GM19397 (cell line): Measurements from ENCODE around the gene MIA2.
"Not testable (repeated sequence)": the region's sequence is repeated elsewhere in the genome, so short reads cannot be mapped to it uniquely, and the experiment has no call there.

ENCODE experiments used
- ATAC-seq: cut with Tn5 transposase; IDR thresholded peaks from one replicate; pipeline ENCODE4 v1.9.1; 2021; ENCODE audit warnings: mild to moderate bottlenecking, moderate library complexity; ENCODE audit not compliant: unreplicated experiment

MIA2 gene

GRCh38 chr14:39324097-39324496 lies 90.4 kb downstream of the MIA2 start:
- no peak for ATAC-seq

DNA sequence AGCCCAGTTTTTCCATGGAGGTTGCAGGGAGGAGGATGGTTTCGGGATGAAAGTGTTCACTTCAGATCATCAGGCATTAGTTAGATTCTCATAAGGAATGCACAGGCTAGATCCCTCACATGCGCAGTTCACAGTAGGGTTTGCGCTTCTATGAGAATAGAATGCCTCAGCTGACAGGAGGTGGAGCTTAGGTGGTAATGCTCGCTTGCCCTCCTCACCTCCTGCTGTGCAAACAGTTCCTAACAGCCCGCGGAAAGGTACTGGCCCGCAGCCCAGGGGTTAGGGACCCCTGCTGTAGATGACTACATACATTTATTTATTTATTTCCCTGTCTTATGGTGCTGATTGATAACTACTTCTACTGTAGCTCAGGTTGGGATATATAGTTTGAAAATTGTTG lies 105.3 kb downstream of the MIA2 start:
- no peak for ATAC-seq

DNA sequence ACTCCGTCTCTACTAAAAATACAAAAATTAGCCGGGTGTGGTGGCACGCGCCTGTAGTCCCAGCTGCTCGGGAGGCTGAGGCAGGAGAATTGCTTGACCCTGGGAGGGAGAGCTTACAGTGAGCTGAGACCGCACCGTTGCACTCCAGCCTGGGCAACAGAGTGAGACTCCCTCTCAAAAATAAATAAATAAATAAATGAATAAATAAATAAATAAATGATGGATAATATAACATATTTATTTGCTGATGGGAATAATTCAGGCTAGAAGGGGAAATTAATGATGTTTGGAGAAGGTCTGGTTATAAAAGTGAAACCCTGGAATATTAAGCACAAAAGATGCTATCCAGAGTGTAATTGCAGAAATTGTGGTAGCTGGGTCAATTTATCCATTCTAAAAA lies 107.4 kb downstream of the MIA2 start:
- not testable (repeated sequence) for ATAC-seq

- no peak for ATAC-seq
Observed at GRCh38 chr14:39342768-39343167, 109.1 kb downstream of the MIA2 start.

DNA sequence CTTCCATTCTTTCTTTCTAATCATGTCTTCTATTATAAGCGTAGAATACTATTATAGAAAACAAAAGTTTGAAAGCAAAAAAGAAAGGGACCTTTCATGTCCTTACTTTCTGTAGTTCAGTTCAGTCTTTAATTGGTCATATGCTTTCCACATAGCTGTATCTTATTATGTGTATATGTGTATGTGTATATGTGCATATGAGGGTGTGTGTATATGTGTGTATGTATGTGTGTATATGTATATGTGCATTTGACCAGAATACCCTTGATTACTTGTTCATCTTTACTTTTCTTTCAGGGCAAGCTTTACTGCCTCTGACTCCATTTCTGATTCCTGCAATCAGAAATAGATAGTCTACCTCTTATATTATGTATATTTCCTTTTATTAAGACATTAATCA lies 109.9 kb downstream of the MIA2 start:
- ATAC-seq: no peak

DNA sequence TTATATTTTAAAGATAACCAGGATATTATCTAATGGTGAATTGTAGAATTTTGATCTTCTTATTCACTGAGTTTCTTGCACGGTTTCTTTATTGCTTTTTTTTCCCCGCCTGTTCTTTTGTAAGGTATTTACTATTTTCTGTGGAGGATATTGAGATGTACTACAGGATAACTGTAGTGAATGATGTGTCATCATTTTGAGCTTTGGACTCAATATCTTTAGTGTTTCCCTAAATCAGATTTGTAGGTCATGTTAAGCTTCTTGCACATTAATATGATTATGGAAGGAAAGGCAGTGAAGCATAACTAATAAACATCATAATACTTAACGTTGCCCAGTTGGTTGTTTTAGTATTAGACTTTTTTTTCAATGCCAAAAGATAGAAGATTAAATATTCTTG lies 117.2 kb downstream of the MIA2 start:
- no peak for ATAC-seq

DNA sequence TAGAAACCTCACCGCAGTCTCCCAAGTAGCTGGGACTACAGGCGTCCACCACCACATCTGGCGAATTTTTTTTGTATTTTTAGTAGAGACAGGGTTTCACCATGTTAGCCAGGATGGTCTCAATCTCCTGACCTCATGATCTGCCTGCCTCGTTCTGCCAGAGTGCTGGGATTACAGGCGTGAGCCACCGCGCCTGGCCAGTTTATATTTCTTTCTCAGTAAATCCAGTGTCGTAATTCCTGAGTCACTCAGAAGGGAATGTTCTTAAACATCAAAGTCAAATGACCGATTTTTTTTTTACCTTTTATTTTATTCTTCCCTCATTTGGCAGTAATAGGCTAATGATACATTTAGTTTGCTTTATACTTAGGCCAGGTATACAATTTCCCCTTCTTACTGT lies 118.0 kb downstream of the MIA2 start:
- ATAC-seq: no peak

- not testable (repeated sequence) for ATAC-seq
Observed at GRCh38 chr14:39359069-39359468, 125.4 kb downstream of the MIA2 start.

- no peak for ATAC-seq
Observed at GRCh38 chr14:39360316-39360715, 126.6 kb downstream of the MIA2 start.

DNA sequence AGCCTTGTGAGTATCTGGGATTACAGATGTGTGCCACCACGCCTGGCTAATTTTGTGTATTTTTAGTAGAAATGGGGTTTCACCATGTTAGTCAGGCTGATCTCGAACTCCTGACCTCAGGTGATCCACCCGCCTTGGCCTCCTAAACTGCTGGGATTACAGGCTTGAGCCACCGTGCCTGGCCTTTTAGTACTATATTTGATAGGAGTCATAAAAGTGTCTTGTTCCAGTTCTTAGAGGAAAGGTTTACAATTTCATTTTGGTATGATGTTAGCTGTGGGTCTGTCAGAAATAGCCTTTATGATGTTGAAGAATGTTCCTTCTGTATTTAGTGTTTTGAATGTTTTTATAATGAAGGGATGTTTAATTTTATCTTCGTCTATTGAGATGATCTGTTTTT lies 127.8 kb downstream of the MIA2 start:
- ATAC-seq: not testable (repeated sequence)

- no peak for ATAC-seq
Observed at GRCh38 chr14:39364509-39364908, 130.8 kb downstream of the MIA2 start.

DNA sequence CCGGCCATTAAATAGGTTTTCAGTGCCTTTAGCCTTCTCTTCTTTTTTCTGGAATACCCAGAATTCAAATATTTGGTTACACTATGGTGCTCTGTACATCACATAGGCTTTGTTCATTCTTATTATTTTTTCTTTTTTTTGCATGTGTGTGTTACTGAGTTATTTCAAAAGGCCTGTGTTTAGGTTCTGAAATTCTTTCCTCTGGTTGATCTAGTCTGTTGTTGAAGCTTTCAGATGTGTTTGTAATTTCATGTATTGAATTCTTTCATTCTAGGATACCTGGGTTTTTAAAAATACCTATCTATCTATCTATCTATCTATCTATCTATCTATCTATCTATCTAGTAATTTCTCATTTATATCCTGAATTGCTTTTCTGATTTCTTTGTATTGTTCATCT lies 131.6 kb downstream of the MIA2 start:
- no peak for ATAC-seq

DNA sequence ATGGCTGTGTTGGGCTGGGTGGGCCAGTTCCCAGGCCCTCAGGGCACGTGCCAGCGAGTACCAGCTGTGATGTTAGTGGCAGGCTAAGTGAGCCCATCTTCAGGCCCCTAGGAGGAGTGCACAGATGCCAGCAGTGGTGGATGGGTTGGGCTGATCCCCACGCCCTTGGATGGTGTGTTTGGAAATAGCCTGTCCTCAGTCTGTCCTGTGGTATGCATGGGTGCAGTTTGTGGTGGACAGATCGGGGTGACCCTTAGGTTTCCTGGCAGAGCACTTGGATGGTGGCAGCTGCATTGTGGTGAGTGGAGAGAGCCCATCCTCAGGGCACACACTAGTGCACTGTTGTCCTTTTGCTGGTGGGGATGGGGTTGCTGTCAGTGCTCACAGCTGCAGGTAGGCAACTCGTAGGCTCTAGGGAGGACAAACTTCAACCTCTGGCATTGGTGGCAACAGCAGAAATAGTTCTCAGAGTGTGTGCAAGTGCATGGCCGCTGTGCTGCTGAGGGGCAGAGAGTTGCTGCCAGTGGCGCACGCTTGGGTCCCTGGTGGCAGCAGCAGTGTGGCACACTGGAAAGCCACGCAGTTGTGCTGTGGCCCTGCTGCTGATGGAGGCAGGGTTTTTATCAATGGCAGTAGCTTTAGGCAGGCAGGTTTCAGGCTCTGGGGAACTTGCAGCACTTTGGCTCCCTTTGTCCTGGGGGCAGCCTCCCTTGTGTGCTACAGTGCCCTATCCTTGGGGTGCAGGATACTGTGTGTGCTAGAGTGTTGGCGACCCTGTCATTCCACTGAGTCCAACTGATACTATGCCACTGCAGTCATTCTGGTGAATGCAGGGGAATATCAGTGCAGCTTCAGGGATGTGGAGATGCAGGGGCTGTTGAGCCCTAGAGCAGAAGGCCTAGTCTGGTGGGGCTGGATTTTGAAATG lies 133.0 kb downstream of the MIA2 start:
- no peak for ATAC-seq

DNA sequence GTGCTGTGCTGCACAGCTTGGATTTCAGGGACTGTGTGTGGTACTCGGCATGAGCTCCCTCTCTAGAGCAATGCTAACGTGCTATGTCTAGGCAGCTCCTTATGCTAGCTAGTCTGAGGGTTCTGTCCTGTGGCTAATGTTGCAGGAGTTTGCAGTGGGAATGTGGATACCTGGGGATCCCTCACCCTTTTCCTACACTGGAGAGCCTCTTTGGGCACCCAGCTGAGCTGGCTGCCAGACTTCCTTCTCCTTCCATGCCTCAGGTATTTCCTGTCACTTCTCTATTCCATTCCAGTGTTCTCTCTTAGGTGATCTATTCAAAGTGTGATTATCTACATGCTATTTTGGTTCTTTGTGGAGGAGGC lies 133.7 kb downstream of the MIA2 start:
- no peak for ATAC-seq

DNA sequence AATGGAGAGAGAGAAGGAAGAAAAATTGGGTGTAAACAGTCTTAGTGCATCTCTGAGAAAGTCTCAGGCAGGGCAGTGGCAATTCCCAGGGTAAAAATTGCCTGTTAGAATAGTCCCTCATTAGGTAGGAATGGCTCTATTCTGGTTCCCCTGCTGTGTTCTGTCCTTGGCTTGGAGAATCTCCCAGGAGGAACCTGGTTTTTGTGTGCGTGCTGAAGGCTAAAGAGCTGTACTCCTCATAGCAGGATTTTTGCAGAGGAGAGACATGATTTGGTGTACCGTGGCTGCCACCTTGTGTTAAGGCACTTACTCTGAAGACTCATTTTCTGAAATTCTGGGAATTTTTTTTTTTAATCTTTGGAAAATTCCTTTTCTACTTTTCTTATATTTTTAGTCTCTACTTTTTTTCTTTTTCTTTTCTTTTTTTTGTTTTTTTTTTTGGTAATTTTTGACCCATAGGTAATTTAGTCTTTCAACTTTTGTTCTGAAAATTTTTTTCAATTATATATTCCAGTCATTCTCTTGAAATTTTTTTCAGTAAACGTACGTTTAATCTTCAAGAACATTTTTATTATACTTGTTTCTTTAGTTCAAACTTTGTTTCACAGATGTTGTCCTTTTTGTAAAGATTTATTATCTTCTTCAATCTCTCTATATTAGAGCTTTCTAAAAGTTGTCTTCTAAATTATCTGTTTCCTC lies 134.7 kb downstream of the MIA2 start:
- ATAC-seq: no peak

DNA sequence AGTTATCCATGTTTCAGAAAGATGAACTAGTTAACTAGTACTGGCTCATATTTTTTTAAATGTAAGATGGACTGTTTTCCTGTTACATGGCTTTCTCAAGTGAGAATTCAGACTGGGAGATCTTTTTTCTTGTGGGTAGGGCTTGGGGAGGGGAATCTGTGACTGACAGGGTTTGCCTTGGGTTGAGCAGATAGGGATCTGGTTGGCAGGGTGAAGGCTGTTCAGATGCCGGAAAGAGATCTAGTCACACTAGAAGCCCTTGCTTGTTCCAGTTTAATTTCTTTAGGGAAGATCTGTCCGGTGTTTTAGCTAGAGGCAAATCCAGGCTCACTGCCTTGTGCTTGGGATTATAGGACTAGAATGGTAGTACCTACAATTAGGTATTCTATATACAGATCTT lies 135.3 kb downstream of the MIA2 start:
- no peak for ATAC-seq

GRCh38 chr14:39370415-39370814 lies 136.7 kb downstream of the MIA2 start:
- ATAC-seq: no peak

- ATAC-seq: no peak
Observed at GRCh38 chr14:39372656-39373055, 138.9 kb downstream of the MIA2 start.

GRCh38 chr14:39374851-39375250 lies 141.1 kb downstream of the MIA2 start:
- ATAC-seq: no peak

DNA sequence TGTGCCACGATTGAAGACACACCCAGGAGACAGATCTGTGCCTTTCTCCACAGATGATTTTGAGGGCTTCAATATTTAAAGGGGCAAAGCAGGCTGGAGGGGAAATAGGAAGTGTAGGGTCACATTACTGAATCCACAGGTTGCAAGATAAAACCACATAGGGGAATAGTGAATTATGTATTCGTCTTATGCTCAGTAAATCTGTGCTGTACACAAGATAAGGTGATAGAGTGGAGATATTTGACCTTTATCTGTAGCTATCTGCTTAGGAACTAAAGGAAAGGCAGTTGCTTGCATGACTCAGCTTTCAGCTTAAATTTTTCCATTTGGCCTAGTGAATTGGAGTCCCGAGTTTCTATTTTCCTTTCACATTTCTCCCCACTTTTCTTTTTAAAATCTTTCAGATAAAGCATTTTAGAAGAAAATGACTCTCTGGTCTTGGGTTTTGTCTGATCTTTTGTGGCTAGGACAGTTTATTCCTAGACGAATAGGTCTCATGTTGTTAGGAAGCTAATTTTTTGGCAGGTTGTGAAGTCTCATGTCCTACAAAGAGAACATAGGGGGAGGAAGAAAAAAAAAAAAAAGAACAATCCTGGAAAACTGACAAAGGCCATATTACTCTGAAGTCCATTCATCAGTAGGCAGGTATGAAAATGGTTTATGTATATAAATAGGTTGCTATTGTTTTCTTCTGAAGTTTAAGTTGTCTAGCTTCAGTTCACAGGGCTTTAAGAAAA lies 143.1 kb downstream of the MIA2 start:
- ATAC-seq: no peak

GRCh38 chr14:39381366-39381765 lies 147.7 kb downstream of the MIA2 start:
- ATAC-seq: no peak

- ATAC-seq: no peak
Observed at GRCh38 chr14:39382463-39382862, 148.7 kb downstream of the MIA2 start.
